Astrocyte (in vitro differentiated cells and primary cell): ENCODE measurements around the gene MICAL3. TPM values are rescaled to one million over a fixed set of nuclear protein-coding genes. Genes with fewer than 3 reads are reported as not detected.

Source experiments
- DNase-seq: peaks from one replicate; pipeline ENCODE4 v3.0.0-alpha.2; 2010; ENCODE audit warnings: low read depth
- FAIRE-seq: peaks from 2 replicates; lab custom pipeline; 2011; peaks lifted over from hg19 to GRCh38; lab: Jason Lieb, UNC
- H2AFZ ChIP-seq: 2 replicates; pipeline ENCODE4 v1.6.0; 2012; ENCODE audit warnings: low read depth, low read length, inconsistent platforms
- H3K27ac ChIP-seq: 2 replicates; pipeline ENCODE4 v1.5.1; 2011; ENCODE audit warnings: low read depth, low read length, inconsistent platforms
- H3K27me3 ChIP-seq: 2 replicates; pipeline ENCODE4 v1.6.0; 2011; ENCODE audit warnings: low read length, inconsistent platforms; ENCODE audit not compliant: insufficient read depth
- H3K36me3 ChIP-seq: 2 replicates; pipeline ENCODE4 v1.5.1; 2011; ENCODE audit warnings: low read length, inconsistent platforms; ENCODE audit not compliant: insufficient read depth
- H3K4me1 ChIP-seq: 2 replicates; pipeline ENCODE4 v1.5.1; 2011; ENCODE audit warnings: low read length, inconsistent platforms; ENCODE audit not compliant: insufficient read depth
- H3K4me2 ChIP-seq: 2 replicates; pipeline ENCODE4 v1.6.0; 2012; ENCODE audit warnings: low read length, inconsistent platforms
- H3K4me3 ChIP-seq: 2 replicates; pipeline ENCODE4 v1.5.1; 2011; ENCODE audit warnings: low read depth, mild to moderate bottlenecking, low read length, inconsistent platforms; ENCODE audit not compliant: insufficient read depth
- H3K79me2 ChIP-seq: 2 replicates; pipeline ENCODE4 v1.6.0; 2012; ENCODE audit warnings: mild to moderate bottlenecking, low read length, inconsistent platforms; ENCODE audit not compliant: insufficient read depth
- H3K9ac ChIP-seq: 2 replicates; pipeline ENCODE4 v1.6.0; 2012; ENCODE audit warnings: mild to moderate bottlenecking, low read length, inconsistent platforms
- H3K9me3 ChIP-seq: 2 replicates; pipeline ENCODE4 v1.5.1; 2012; ENCODE audit warnings: low read depth, mild to moderate bottlenecking, low read length, inconsistent platforms; ENCODE audit not compliant: insufficient read depth
- H4K20me1 ChIP-seq: 2 replicates; pipeline ENCODE4 v1.6.0; 2012; ENCODE audit warnings: low read length, inconsistent platforms; ENCODE audit not compliant: insufficient read depth
- H3K27ac Mint-ChIP-seq: one replicate; pipeline ENCODE4 v1.8.0; 2021; ENCODE audit warnings: mild to moderate bottlenecking, mixed read lengths; ENCODE audit not compliant: unreplicated experiment
- H3K27me3 Mint-ChIP-seq: one replicate; pipeline ENCODE4 v1.8.0; 2021; ENCODE audit warnings: low read depth, mixed read lengths; ENCODE audit not compliant: unreplicated experiment
- H3K36me3 Mint-ChIP-seq: one replicate; pipeline ENCODE4 v1.8.0; 2021; ENCODE audit warnings: low read depth, mixed read lengths; ENCODE audit not compliant: unreplicated experiment
- H3K4me1 Mint-ChIP-seq: one replicate; pipeline ENCODE4 v1.8.0; 2021; ENCODE audit warnings: low read depth, mixed read lengths; ENCODE audit not compliant: unreplicated experiment
- H3K4me3 Mint-ChIP-seq: one replicate; pipeline ENCODE4 v1.8.0; 2021; ENCODE audit warnings: mild to moderate bottlenecking, moderate library complexity, mixed read lengths; ENCODE audit not compliant: unreplicated experiment
- H3K9me3 Mint-ChIP-seq: one replicate; pipeline ENCODE4 v1.8.0; 2021; ENCODE audit warnings: mild to moderate bottlenecking, mixed read lengths; ENCODE audit not compliant: unreplicated experiment
- CTCF ChIP-seq: IDR thresholded peaks from 2 replicates; pipeline ENCODE4 v1.5.1; 2011; ENCODE audit warnings: low read depth, mild to moderate bottlenecking, inconsistent platforms, low read length, moderate library complexity; ENCODE audit not compliant: insufficient read depth
- EZH2 ChIP-seq: IDR thresholded peaks from 2 replicates; pipeline ENCODE4 v1.6.1; 2012; ENCODE audit warnings: mild to moderate bottlenecking, low read length, inconsistent platforms; ENCODE audit not compliant: insufficient read depth
- total RNA-seq: library from RNA; stranded (reverse); gene quantifications from 2 replicates; pipeline ENCODE4 v1.2.1, GENCODE V29; 2021

The MICAL3 gene
- total RNA-seq, 1 donor from 2014 or later: 113 TPM

GRCh38 chr22:17930455-17931313 lies 93.7 kb downstream of the MICAL3 start:
- peaks cover 6% of the 10 kb centered on the region for H3K36me3 Mint-ChIP-seq
- H3K4me3 Mint-ChIP-seq: no peak overlapping the region
- H3K9me3 Mint-ChIP-seq: no peaks in the 10 kb centered on the region
- H3K27me3 Mint-ChIP-seq: no peaks in the 10 kb centered on the region
- no peaks in the 10 kb centered on the region for H3K4me1 ChIP-seq
- peaks cover 6% of the 10 kb centered on the region for H3K4me1 Mint-ChIP-seq
- H2AFZ ChIP-seq: no peak overlapping the region
- TF ChIP-seq EZH2: no peak
- no peak for TF ChIP-seq CTCF
- H3K4me3 ChIP-seq: no peak overlapping the region
- peaks cover 62% of the 10 kb centered on the region for H4K20me1 ChIP-seq
- FAIRE-seq (no peak), DNase-seq (no peak)
- no peaks in the 10 kb centered on the region for H3K27me3 ChIP-seq
- H3K4me2 ChIP-seq: no peak overlapping the region
- no peak overlapping the region for H3K27ac Mint-ChIP-seq
- H3K27ac ChIP-seq: no peak overlapping the region
- H3K36me3 ChIP-seq: no peaks in the 10 kb centered on the region
- no peak overlapping the region for H3K9ac ChIP-seq
- H3K9me3 ChIP-seq: no peaks in the 10 kb centered on the region
- peaks cover 56% of the 10 kb centered on the region for H3K79me2 ChIP-seq

- no peaks in the 10 kb centered on the region for H3K9me3 Mint-ChIP-seq
- peaks cover 64% of the 10 kb centered on the region for H3K79me2 ChIP-seq
- FAIRE-seq (no peak), DNase-seq (no peak)
- peaks cover 6% of the 10 kb centered on the region for H3K36me3 Mint-ChIP-seq
- peaks cover under 1% of the 10 kb centered on the region for H3K4me1 ChIP-seq
- no peaks in the 10 kb centered on the region for H3K9me3 ChIP-seq
- H3K4me2 ChIP-seq: no peak overlapping the region
- no peak overlapping the region for H3K27ac Mint-ChIP-seq
- no peak overlapping the region for H3K4me3 ChIP-seq
- H3K9ac ChIP-seq: no peak overlapping the region
- no peaks in the 10 kb centered on the region for H3K36me3 ChIP-seq
- H3K27ac ChIP-seq: no peak overlapping the region
- no peaks in the 10 kb centered on the region for H3K27me3 ChIP-seq
- peaks cover 70% of the 10 kb centered on the region for H4K20me1 ChIP-seq
- peaks cover 6% of the 10 kb centered on the region for H3K4me1 Mint-ChIP-seq
- H3K4me3 Mint-ChIP-seq: no peak overlapping the region
- TF ChIP-seq EZH2: no peak
- no peak for TF ChIP-seq CTCF
- no peaks in the 10 kb centered on the region for H3K27me3 Mint-ChIP-seq
- no peak overlapping the region for H2AFZ ChIP-seq
Measured at GRCh38 chr22:17929909-17930308, 94.5 kb downstream of the MICAL3 start.

GRCh38 chr22:17928391-17928790 lies 96.0 kb downstream of the MICAL3 start:
- H3K36me3 ChIP-seq: no peaks in the 10 kb centered on the region
- H3K4me3 ChIP-seq: no peak overlapping the region
- no peak for DNase-seq
- H3K4me2 ChIP-seq: no peak overlapping the region
- no peak overlapping the region for H3K4me3 Mint-ChIP-seq
- peaks cover 16% of the 10 kb centered on the region for H3K4me1 Mint-ChIP-seq
- no peak overlapping the region for H3K27ac Mint-ChIP-seq
- H3K9ac ChIP-seq: no peak overlapping the region
- peaks cover 85% of the 10 kb centered on the region for H4K20me1 ChIP-seq
- H3K4me1 ChIP-seq: peaks cover 8% of the 10 kb centered on the region
- H3K36me3 Mint-ChIP-seq: peaks cover 8% of the 10 kb centered on the region
- H3K27me3 ChIP-seq: no peaks in the 10 kb centered on the region
- no peak overlapping the region for H3K27ac ChIP-seq
- H3K9me3 Mint-ChIP-seq: no peaks in the 10 kb centered on the region
- H3K79me2 ChIP-seq: peaks cover 75% of the 10 kb centered on the region
- no peaks in the 10 kb centered on the region for H3K9me3 ChIP-seq
- no peak for FAIRE-seq
- no peaks in the 10 kb centered on the region for H3K27me3 Mint-ChIP-seq
- H2AFZ ChIP-seq: no peak overlapping the region
- TF ChIP-seq EZH2: no peak
- no peak for TF ChIP-seq CTCF
